Glomerular visceral epithelial cell (primary cell): ENCODE measurements around the gene SDCCAG8.

Experiments
- DNase-seq: peaks from one replicate; pipeline ENCODE4 v3.0.0-alpha.2; 2016; ENCODE audit errors: extremely low spot score

Gene SDCCAG8

GRCh38 chr1:243482141-243483022 is 226.5 kb downstream of the SDCCAG8 start:
- peak; percentile 30 for DNase-seq

GRCh38 chr1:243483071-243483771 is 227.4 kb downstream of the SDCCAG8 start:
- DNase-seq = no peak

- no peak for DNase-seq
Observed at GRCh38 chr1:243483952-243484351, 228.1 kb downstream of the SDCCAG8 start.

- no peak for DNase-seq
Observed at GRCh38 chr1:243487036-243487648, 231.3 kb downstream of the SDCCAG8 start.

GRCh38 chr1:243487649-243488227 is 231.9 kb downstream of the SDCCAG8 start:
- DNase-seq = no peak

GRCh38 chr1:243488459-243489157 is 232.8 kb downstream of the SDCCAG8 start:
- no peak for DNase-seq

- DNase-seq = no peak
Observed at GRCh38 chr1:243489158-243489527, 233.3 kb downstream of the SDCCAG8 start.

GRCh38 chr1:243489681-243490546 is 234.1 kb downstream of the SDCCAG8 start:
- DNase-seq = no peak

- DNase-seq = no peak
Observed at GRCh38 chr1:243490748-243491686, 235.2 kb downstream of the SDCCAG8 start.

- no peak for DNase-seq
Observed at GRCh38 chr1:243493156-243494129, 237.6 kb downstream of the SDCCAG8 start.

GRCh38 chr1:243494741-243495431 is 239.0 kb downstream of the SDCCAG8 start:
- no peak for DNase-seq

GRCh38 chr1:243495442-243496186 is 239.8 kb downstream of the SDCCAG8 start:
- DNase-seq = no peak

- DNase-seq = no peak
Observed at GRCh38 chr1:243496187-243496646, 240.4 kb downstream of the SDCCAG8 start.

GRCh38 chr1:243496806-243497205 is 241.0 kb downstream of the SDCCAG8 start:
- DNase-seq = no peak

GRCh38 chr1:243497939-243498681 is 242.3 kb downstream of the SDCCAG8 start:
- DNase-seq = no peak

GRCh38 chr1:243499248-243499647 is 243.4 kb downstream of the SDCCAG8 start:
- DNase-seq = no peak
